ENCODE measurements around the gene LPAR2.

Gene LPAR2

GRCh38 chr19:19594381-19594780 is 33.6 kb downstream of the LPAR2 start:
- no peak for DNase-seq

- DNase-seq: no peak
These were observed 35.3 kb downstream of the LPAR2 start for GRCh38 chr19:19592690-19593089.

GRCh38 chr19:19591133-19591825 is 36.7 kb downstream of the LPAR2 start:
- peak; percentile 12 for DNase-seq

GRCh38 chr19:19588546-19588945 is 39.5 kb downstream of the LPAR2 start:
- no peak for DNase-seq

GRCh38 chr19:19587771-19588170 is 40.2 kb downstream of the LPAR2 start:
- DNase-seq: no peak

- no peak for DNase-seq
These were observed 43.7 kb downstream of the LPAR2 start for GRCh38 chr19:19584356-19584755.

- no peak for DNase-seq
These were observed 45.5 kb downstream of the LPAR2 start for GRCh38 chr19:19582471-19582870.

GRCh38 chr19:19581391-19581790 is 46.6 kb downstream of the LPAR2 start:
- no peak for DNase-seq

- no peak for DNase-seq
These were observed 47.6 kb downstream of the LPAR2 start for GRCh38 chr19:19580418-19580817.

- no peak for DNase-seq
These were observed 48.3 kb downstream of the LPAR2 start for GRCh38 chr19:19579533-19580361.

- DNase-seq: no peak
These were observed 49.8 kb downstream of the LPAR2 start for GRCh38 chr19:19578252-19578651.

GRCh38 chr19:19575411-19575810 is 52.6 kb downstream of the LPAR2 start:
- no peak for DNase-seq
